NCI-H1105 (cell line): ENCODE results near the gene RGPD4.
A peak's percentile ranks its signal among the peaks of the same experiment; 100 is the strongest.

ENCODE experiments used
- DNase-seq: peaks from one replicate; lab custom pipeline; 2025; lab: John Stamatoyannopoulos, UW

RGPD4 gene

DNA sequence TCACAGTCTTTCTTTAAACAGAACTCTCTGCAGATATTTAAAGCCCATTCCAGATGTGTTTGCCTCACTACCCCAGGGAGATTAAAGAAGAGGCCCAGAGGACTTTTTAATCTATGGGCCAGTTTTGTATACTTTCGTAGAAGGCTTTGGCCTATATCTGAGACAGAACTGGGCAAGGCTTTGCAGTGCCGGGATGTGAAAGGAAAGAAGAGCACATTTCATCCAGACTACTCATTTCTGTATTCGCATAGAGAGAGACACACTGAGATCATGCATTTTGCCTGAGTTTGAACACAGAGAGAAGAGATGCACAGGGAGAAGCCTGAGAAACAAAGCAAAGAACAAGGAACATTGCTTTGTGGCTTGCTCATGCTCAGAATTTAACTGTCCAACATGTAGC lies 104.7 kb downstream of the RGPD4 start:
- DNase-seq, result no peak

DNA sequence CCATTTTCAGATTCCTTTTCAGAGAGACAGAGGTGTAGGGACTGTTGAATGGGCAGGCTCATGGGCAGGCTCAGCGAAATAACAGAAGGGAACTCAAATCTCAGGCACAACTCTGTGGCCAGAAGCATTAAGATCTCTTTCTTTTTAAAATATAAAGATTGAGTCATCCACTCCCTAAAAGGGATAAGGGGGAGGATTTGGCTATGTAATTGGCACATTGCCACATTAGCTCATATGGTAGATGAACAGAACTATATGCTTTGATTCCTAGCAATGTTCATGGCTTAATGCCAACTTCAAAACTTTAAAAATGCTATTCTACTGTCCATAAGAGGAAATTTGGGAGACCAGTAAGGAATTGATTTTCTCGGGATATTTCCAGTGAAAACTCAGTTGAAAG lies 105.8 kb downstream of the RGPD4 start:
- peak; percentile 33 for DNase-seq

DNA sequence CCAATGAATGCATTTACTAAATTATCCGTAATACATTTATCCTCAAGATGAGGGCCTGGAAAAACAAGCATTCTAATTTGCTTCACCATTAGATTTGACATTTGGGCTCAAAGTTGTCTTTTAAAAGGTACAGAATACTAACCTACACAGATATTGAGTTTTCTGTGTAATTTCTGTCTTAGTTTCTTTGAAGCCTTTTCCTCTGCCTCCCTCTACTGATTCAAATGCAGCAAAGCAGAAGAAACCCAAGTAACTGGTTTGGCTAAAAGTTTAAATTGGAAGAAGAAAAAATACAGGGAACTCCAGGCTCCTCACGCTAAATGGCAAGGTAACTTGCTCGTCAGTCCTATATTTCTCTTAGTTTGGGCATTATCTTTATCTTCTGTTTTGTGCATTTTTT lies 106.3 kb downstream of the RGPD4 start:
- peak; percentile 31 for DNase-seq

DNA sequence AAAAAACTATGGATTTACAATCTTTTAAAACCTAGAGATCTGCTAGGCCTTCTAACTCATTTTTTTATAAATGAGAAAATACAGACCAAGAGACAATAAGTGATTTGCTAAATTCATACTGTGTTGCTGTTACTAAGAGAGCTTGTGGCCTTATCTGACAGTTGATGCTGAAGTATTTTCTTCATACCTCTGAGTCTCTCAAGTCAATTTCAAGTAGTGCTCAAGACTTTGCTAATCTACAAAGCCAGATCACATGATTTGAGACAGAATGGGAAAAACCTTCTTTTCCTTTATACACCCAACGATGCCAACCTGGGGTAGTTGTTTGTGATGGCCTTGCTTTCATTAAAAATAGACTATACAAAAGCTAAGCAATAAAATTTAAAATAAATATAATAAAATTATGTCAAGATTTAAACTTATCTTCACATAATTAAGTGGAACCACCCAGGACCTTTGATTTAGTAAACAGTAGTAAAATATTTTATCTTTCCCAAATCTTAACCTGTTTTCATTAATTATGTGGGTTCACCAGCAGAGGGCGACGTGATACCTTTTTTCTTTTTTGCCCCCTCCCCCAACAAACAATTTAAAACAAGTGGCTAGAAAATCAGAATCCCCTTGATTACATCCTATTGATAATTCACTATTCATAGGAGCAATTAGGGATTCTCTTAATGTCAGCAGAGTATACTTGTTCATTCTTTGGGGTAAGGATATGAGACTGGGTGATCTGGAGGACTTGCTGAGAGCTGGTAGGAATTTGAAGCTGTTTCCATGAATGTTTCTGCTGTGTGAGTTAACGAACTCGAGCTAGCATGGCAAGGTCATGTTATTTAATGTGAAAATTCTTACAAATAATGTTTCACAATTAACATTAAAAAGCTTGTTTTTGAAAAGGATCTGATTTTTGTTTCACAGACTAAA lies 110.0 kb downstream of the RGPD4 start:
- peak; percentile 9 for DNase-seq
